ENCODE data around the gene ARHGDIG.

ARHGDIG gene

DNA sequence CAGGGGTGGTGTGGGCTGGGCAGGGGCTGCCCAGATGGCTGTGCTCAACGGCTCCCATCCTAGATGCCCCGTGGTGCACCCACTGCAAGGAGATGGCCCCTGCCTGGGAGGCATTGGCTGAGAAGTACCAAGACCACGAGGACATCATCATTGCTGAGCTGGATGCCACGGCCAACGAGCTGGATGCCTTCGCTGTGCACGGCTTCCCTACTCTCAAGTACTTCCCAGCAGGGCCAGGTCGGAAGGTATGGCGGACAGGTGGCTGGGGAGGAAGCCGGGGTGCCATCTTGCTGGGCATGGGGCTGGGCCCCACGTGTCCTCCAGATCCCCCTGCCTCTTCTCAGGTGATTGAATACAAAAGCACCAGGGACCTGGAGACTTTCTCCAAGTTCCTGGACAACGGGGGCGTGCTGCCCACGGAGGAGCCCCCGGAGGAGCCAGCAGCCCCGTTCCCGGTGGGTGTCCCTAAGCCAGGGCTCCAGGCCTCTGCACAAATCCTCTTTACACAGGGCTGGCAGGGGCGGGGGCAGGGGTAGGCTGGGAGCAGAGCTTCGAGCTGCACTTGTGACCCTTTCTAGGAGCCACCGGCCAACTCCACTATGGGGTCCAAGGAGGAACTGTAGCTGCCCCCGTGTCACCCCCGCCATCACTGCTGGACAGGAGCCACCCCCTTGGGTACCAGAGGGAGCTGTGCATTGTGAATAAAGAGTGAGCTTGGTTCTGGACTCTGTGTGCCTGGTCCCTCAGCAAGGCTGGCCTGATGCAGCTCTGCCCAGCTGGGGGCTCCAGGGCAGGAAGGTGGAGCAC, 6.3 kb downstream of the ARHGDIG start:
- H4K8ac ChIP-seq (ENCODE audit: low read depth, low read length) = no peak overlapping the region
- H2BK15ac ChIP-seq (ENCODE audit: low read length) = no peak overlapping the region
- H3K23ac ChIP-seq (ENCODE audit: low read depth, low read length, poor library complexity) = no peak overlapping the region
- H3K4me1 ChIP-seq (ENCODE audit: control insufficient read depth in 2 of 2, insufficient read depth in 1 of 2, low read depth in 1 of 2, low read length in 2 of 2) = no peaks in the 10 kb centered on the region
- H3K79me1 ChIP-seq (ENCODE audit: low read depth, low read length) = peaks cover 4% of the 10 kb centered on the region
- no peak overlapping the region for H3K9ac ChIP-seq (ENCODE audit: low read depth, low read length, poor library complexity)
- DNase-seq (ENCODE audit: low spot score) = no peak
- H2AFZ ChIP-seq (ENCODE audit: low read length) = no peak overlapping the region
- no peak overlapping the region for H3K27ac ChIP-seq (replicated peaks; ENCODE audit: low read length)
- no peak overlapping the region for H3K4ac ChIP-seq (ENCODE audit: low read length)
- H3K4me3 ChIP-seq (ENCODE audit: low read length in 2 of 2) = no peak overlapping the region
- no peak overlapping the region for H2BK5ac ChIP-seq (ENCODE audit: low read length)
- no peak overlapping the region for H2BK12ac ChIP-seq (ENCODE audit: low read length)
- H3K9me3 ChIP-seq (replicated peaks in 1 of 2; ENCODE audit: control insufficient read depth in 2 of 2, insufficient read depth in 1 of 2, low read depth in 1 of 2, low read length in 2 of 2) = peaks cover 5 to 10% of the 10 kb centered on the region in 2 donors
- peaks cover 24 to 54% of the 10 kb centered on the region in 2 donors for H3K36me3 ChIP-seq (replicated peaks in 1 of 2; ENCODE audit: control insufficient read depth in 2 of 2, insufficient read depth in 2 of 2, low read length in 2 of 2)
- no peak overlapping the region for H2BK120ac ChIP-seq (ENCODE audit: low read depth, low read length)
- peaks cover 0 to 13% (median 3%) of the 10 kb centered on the region in 3 experiments for H3K27me3 ChIP-seq (ENCODE audit: control insufficient read depth in 3 of 3, insufficient read depth in 3 of 3, low read depth in 1 of 3, low read length in 3 of 3)
- peak overlapping the region; percentile 19 for H2AK5ac ChIP-seq (ENCODE audit: low read depth, low read length)
- WGBS, 2 donors (ENCODE audit: extremely low coverage in 2 of 2, insufficient read length in 2 of 2, insufficient replicate concordance in 1 of 2) = no CpG with 5 or more reads among the region's 22 CpGs
- no peak overlapping the region for H4K91ac ChIP-seq (ENCODE audit: low read depth, low read length, poor library complexity)
- H3K14ac ChIP-seq (ENCODE audit: low read length) = peak overlapping the region; percentile 47
- no peak overlapping the region for H3K4me2 ChIP-seq (ENCODE audit: insufficient read depth, low read length, poor library complexity, severe bottlenecking)
- H3K18ac ChIP-seq (ENCODE audit: low read length) = no peak overlapping the region

DNA sequence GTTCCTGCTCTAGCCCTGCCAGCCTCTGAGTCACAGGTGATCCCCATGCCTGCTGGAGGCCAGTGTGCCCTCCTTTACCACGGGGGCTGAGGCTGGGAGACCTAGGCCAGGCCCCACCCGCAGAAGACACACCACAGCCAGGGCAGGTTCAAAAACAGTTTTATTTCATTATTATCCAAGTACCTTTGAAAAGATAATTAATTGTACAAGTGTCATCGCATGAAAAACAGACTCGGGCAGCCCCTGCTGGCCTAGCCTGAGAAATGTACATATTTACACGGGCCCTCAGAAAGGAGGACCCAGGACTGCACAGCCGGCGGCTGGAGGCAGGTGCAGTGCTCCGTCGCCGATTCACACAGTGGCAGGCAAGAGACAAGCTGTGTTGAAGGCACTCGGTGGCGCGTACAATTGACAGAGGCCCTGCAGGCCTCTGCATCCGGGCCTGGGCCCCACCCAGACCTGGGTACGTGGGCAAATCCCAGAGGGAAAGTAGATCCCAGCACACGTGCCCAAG, 7.0 kb downstream of the ARHGDIG start:
- Histone ChIP-seq H2BK15ac (ENCODE audit: low read length) (no peak overlapping the region), H3K27ac (replicated peaks; ENCODE audit: low read length) (no peak overlapping the region), H3K9me3 (replicated peaks in 1 of 2; ENCODE audit: control insufficient read depth in 2 of 2, insufficient read depth in 1 of 2, low read depth in 1 of 2, low read length in 2 of 2) (peaks cover 5 to 10% of the 10 kb centered on the region in 2 donors), H2BK5ac (ENCODE audit: low read length) (no peak overlapping the region), H2BK12ac (ENCODE audit: low read length) (no peak overlapping the region), H3K18ac (ENCODE audit: low read length) (no peak overlapping the region), H3K14ac (ENCODE audit: low read length) (no peak overlapping the region), H2AFZ (ENCODE audit: low read length) (no peak overlapping the region), H2AK5ac (ENCODE audit: low read depth, low read length) (no peak overlapping the region), H3K9ac (ENCODE audit: low read depth, low read length, poor library complexity) (no peak overlapping the region), H3K4me2 (ENCODE audit: insufficient read depth, low read length, poor library complexity, severe bottlenecking) (no peak overlapping the region), H2BK120ac (ENCODE audit: low read depth, low read length) (no peak overlapping the region), H3K4ac (ENCODE audit: low read length) (no peak overlapping the region), H3K36me3 (replicated peaks in 1 of 2; ENCODE audit: control insufficient read depth in 2 of 2, insufficient read depth in 2 of 2, low read length in 2 of 2) (peaks cover 24 to 60% of the 10 kb centered on the region in 2 donors), H3K23ac (ENCODE audit: low read depth, low read length, poor library complexity) (peak overlapping the region; percentile 65), H3K4me3 (ENCODE audit: low read length in 2 of 2) (no peak overlapping the region), H3K79me1 (ENCODE audit: low read depth, low read length) (peaks cover 4% of the 10 kb centered on the region), H3K27me3 (ENCODE audit: control insufficient read depth in 3 of 3, insufficient read depth in 3 of 3, low read depth in 1 of 3, low read length in 3 of 3) (peaks cover 0 to 8% (median 0%) of the 10 kb centered on the region in 3 experiments), H3K4me1 (ENCODE audit: control insufficient read depth in 2 of 2, insufficient read depth in 1 of 2, low read depth in 1 of 2, low read length in 2 of 2) (no peaks in the 10 kb centered on the region), H4K8ac (ENCODE audit: low read depth, low read length) (no peak overlapping the region), H4K91ac (ENCODE audit: low read depth, low read length, poor library complexity) (no peak overlapping the region)
- WGBS, 2 donors (ENCODE audit: extremely low coverage in 2 of 2, insufficient read length in 2 of 2, insufficient replicate concordance in 1 of 2) = no CpG with 5 or more reads among the region's 16 CpGs
- no peak for DNase-seq (ENCODE audit: low spot score)

DNA sequence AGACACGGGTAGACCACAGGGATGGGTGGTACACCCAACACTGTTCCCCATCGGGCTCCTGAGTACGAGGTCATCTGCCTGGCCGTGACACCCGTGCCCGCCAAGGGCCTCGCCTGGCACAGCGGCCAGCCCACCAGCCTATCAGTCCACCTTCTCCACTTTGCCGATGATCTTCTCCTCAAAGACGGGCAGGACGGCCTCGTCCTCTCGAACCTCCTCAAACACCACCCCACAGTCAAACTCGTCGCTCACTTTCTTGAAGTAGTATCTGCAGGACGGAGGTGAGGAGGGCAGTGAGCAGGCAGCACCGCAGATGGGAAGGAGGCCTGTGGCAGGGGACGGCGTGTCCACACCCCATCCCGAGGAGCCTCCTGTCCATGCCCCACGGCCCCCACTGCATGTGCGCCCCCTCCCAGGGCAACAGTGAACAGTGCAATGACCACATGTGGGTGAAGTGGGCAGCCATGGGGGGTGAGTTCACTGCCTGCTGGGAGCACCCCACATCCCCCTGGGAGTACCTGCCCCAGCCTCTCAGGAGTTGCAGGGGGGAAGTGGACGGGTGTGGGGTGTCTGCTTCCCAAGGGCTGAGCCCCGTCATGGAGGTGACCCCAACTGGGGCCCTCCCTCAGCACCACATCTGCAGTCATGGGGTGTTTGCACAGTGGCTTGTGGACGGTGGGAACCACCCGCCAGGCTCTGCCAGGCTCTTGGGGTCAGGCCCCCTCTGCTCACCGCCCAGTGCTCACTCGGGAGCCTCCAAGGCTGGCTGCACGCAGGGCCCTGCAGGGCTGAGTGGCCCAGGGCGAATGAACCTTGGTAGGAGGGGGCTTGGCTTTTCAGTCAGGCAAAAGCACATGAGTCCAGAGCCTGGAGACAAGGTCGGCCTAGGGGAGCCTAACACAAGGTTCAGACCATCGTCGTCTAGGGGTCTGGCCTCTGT, 7.9 kb downstream of the ARHGDIG start:
- Histone ChIP-seq H4K91ac (ENCODE audit: low read depth, low read length, poor library complexity) (no peak overlapping the region), H3K4me2 (ENCODE audit: insufficient read depth, low read length, poor library complexity, severe bottlenecking) (no peak overlapping the region), H2AFZ (ENCODE audit: low read length) (no peak overlapping the region), H3K23ac (ENCODE audit: low read depth, low read length, poor library complexity) (peak overlapping the region; percentile 34), H2BK12ac (ENCODE audit: low read length) (no peak overlapping the region), H4K8ac (ENCODE audit: low read depth, low read length) (no peak overlapping the region), H3K18ac (ENCODE audit: low read length) (no peak overlapping the region), H3K9ac (ENCODE audit: low read depth, low read length, poor library complexity) (no peak overlapping the region), H3K27ac (replicated peaks; ENCODE audit: low read length) (no peak overlapping the region), H3K4ac (ENCODE audit: low read length) (no peak overlapping the region), H3K79me1 (ENCODE audit: low read depth, low read length) (peaks cover 4% of the 10 kb centered on the region), H3K4me1 (ENCODE audit: control insufficient read depth in 2 of 2, insufficient read depth in 1 of 2, low read depth in 1 of 2, low read length in 2 of 2) (no peaks in the 10 kb centered on the region), H3K9me3 (replicated peaks in 1 of 2; ENCODE audit: control insufficient read depth in 2 of 2, insufficient read depth in 1 of 2, low read depth in 1 of 2, low read length in 2 of 2) (peaks cover 5 to 10% of the 10 kb centered on the region in 2 donors), H3K4me3 (ENCODE audit: low read length in 2 of 2) (no peak overlapping the region), H3K14ac (ENCODE audit: low read length) (no peak overlapping the region), H2BK120ac (ENCODE audit: low read depth, low read length) (no peak overlapping the region), H3K27me3 (ENCODE audit: control insufficient read depth in 3 of 3, insufficient read depth in 3 of 3, low read depth in 1 of 3, low read length in 3 of 3) (no peaks in the 10 kb centered on the region), H2BK5ac (ENCODE audit: low read length) (no peak overlapping the region), H2BK15ac (ENCODE audit: low read length) (no peak overlapping the region), H3K36me3 (replicated peaks in 1 of 2; ENCODE audit: control insufficient read depth in 2 of 2, insufficient read depth in 2 of 2, low read length in 2 of 2) (peaks cover 31 to 68% of the 10 kb centered on the region in 2 donors), H2AK5ac (ENCODE audit: low read depth, low read length) (no peak overlapping the region)
- WGBS, 2 donors (ENCODE audit: extremely low coverage in 2 of 2, insufficient read length in 2 of 2, insufficient replicate concordance in 1 of 2) = no CpG with 5 or more reads among the region's 33 CpGs
- no peak for DNase-seq (ENCODE audit: low spot score)
